ENCODE data around the gene AIFM2.

- no peak for TF ChIP-seq OTX1 (CRISPR knock-in tag; IDR thresholded peaks at IDR 0.05)
- no peak for TF ChIP-seq PCBP2 (IDR thresholded peaks at IDR 0.05; ENCODE audit: low read depth, low read length, poor library complexity, severe bottlenecking)
- no peak for TF ChIP-seq ZNF512 (tag; IDR thresholded peaks at IDR 0.05)
- no peak for TF ChIP-seq HLTF (IDR thresholded peaks at IDR 0.05)
- TF ChIP-seq POLR2AphosphoS5 (IDR thresholded peaks at IDR 0.05; ENCODE audit: control insufficient read depth, insufficient read depth, low read depth, low read length), result no peak
- TF ChIP-seq TEAD2 (tag; IDR thresholded peaks at IDR 0.05), result no peak
- no peak for TF ChIP-seq NFYB (IDR thresholded peaks at IDR 0.05; ENCODE audit: extremely low read depth, insufficient read length)
- TF ChIP-seq E2F1 (CRISPR knock-in tag; IDR thresholded peaks at IDR 0.05), result no peak
- TF ChIP-seq TAF15 (IDR thresholded peaks at IDR 0.05; ENCODE audit: low read depth, low read length), result no peak
- no peak for TF ChIP-seq ATF6 (CRISPR knock-in tag; IDR thresholded peaks at IDR 0.05)
Observed at GRCh38 chr10:70063418-70064098, 69.1 kb downstream of the AIFM2 start.
